ENCODE data around the gene DMD. TPM values are rescaled to one million over a fixed set of nuclear protein-coding genes. Genes with fewer than 3 reads are reported as not detected.

Gene DMD
- total RNA-seq, 1 donor, result 2.4 TPM

GRCh38 chrX:31545726-31546125, 1665.6 kb downstream of the DMD start:
- Histone ChIP-seq H3K27me3 (ENCODE audit: insufficient read depth, low read length) (no peaks in the 10 kb centered on the region), H3K4me1 (ENCODE audit: insufficient read depth, low read length) (no peaks in the 10 kb centered on the region), H3K4me3 (ENCODE audit: low read length) (no peak overlapping the region)

GRCh38 chrX:31545191-31545590, 1666.2 kb downstream of the DMD start:
- Histone ChIP-seq H3K4me1 (ENCODE audit: insufficient read depth, low read length) (no peaks in the 10 kb centered on the region), H3K4me3 (ENCODE audit: low read length) (no peak overlapping the region), H3K27me3 (ENCODE audit: insufficient read depth, low read length) (no peaks in the 10 kb centered on the region), H3K9me3 (ENCODE audit: low read depth, low read length) (no peaks in the 10 kb centered on the region)

More at GRCh38 chrX:31545726-31546125, 1665.6 kb downstream of the DMD start:
- no peaks in the 10 kb centered on the region for H3K9me3 ChIP-seq (ENCODE audit: low read depth, low read length)

- Histone ChIP-seq H3K4me3 (ENCODE audit: low read length) (no peak overlapping the region), H3K9me3 (ENCODE audit: low read depth, low read length) (no peaks in the 10 kb centered on the region), H3K27me3 (ENCODE audit: insufficient read depth, low read length) (no peaks in the 10 kb centered on the region), H3K4me1 (ENCODE audit: insufficient read depth, low read length) (no peaks in the 10 kb centered on the region)
Measured at GRCh38 chrX:31543634-31544033, 1667.7 kb downstream of the DMD start.

- Histone ChIP-seq H3K4me1 (ENCODE audit: insufficient read depth, low read length) (no peaks in the 10 kb centered on the region), H3K9me3 (ENCODE audit: low read depth, low read length) (no peaks in the 10 kb centered on the region), H3K4me3 (ENCODE audit: low read length) (no peak overlapping the region), H3K27me3 (ENCODE audit: insufficient read depth, low read length) (no peaks in the 10 kb centered on the region)
Measured at GRCh38 chrX:31542566-31542965, 1668.8 kb downstream of the DMD start.

- Histone ChIP-seq H3K4me3 (ENCODE audit: low read length) (no peak overlapping the region), H3K9me3 (ENCODE audit: low read depth, low read length) (no peaks in the 10 kb centered on the region), H3K4me1 (ENCODE audit: insufficient read depth, low read length) (no peaks in the 10 kb centered on the region), H3K27me3 (ENCODE audit: insufficient read depth, low read length) (no peaks in the 10 kb centered on the region)
Measured at GRCh38 chrX:31540313-31540712, 1671.0 kb downstream of the DMD start.

- H3K27me3 ChIP-seq (ENCODE audit: insufficient read depth, low read length), result no peaks in the 10 kb centered on the region
- H3K9me3 ChIP-seq (ENCODE audit: low read depth, low read length), result no peaks in the 10 kb centered on the region
- no peaks in the 10 kb centered on the region for H3K4me1 ChIP-seq (ENCODE audit: insufficient read depth, low read length)
- H3K4me3 ChIP-seq (ENCODE audit: low read length), result no peak overlapping the region
Measured at GRCh38 chrX:31527455-31528126, 1683.8 kb downstream of the DMD start.

- no peaks in the 10 kb centered on the region for H3K4me1 ChIP-seq (ENCODE audit: insufficient read depth, low read length)
- no peaks in the 10 kb centered on the region for H3K9me3 ChIP-seq (ENCODE audit: low read depth, low read length)
- H3K4me3 ChIP-seq (ENCODE audit: low read length), result no peak overlapping the region
- no peaks in the 10 kb centered on the region for H3K27me3 ChIP-seq (ENCODE audit: insufficient read depth, low read length)
Measured at GRCh38 chrX:31523884-31524536, 1687.3 kb downstream of the DMD start.

- no peaks in the 10 kb centered on the region for H3K4me1 ChIP-seq (ENCODE audit: insufficient read depth, low read length)
- H3K27me3 ChIP-seq (ENCODE audit: insufficient read depth, low read length), result no peaks in the 10 kb centered on the region
- no peak overlapping the region for H3K4me3 ChIP-seq (ENCODE audit: low read length)
Measured at GRCh38 chrX:31522760-31523159, 1688.6 kb downstream of the DMD start.

GRCh38 chrX:31521941-31522340, 1689.4 kb downstream of the DMD start:
- Histone ChIP-seq H3K27me3 (ENCODE audit: insufficient read depth, low read length) (no peaks in the 10 kb centered on the region), H3K4me3 (ENCODE audit: low read length) (no peak overlapping the region), H3K4me1 (ENCODE audit: insufficient read depth, low read length) (no peaks in the 10 kb centered on the region), H3K9me3 (ENCODE audit: low read depth, low read length) (no peaks in the 10 kb centered on the region)

More at GRCh38 chrX:31522760-31523159, 1688.6 kb downstream of the DMD start:
- H3K9me3 ChIP-seq (ENCODE audit: low read depth, low read length), result no peaks in the 10 kb centered on the region

- no peaks in the 10 kb centered on the region for H3K27me3 ChIP-seq (ENCODE audit: insufficient read depth, low read length)
- no peaks in the 10 kb centered on the region for H3K9me3 ChIP-seq (ENCODE audit: low read depth, low read length)
- H3K4me3 ChIP-seq (ENCODE audit: low read length), result no peak overlapping the region
- H3K4me1 ChIP-seq (ENCODE audit: insufficient read depth, low read length), result no peaks in the 10 kb centered on the region
Measured at GRCh38 chrX:31516527-31516926, 1694.8 kb downstream of the DMD start.

GRCh38 chrX:31508338-31508737, 1703.0 kb downstream of the DMD start:
- H3K4me1 ChIP-seq (ENCODE audit: insufficient read depth, low read length), result no peaks in the 10 kb centered on the region
- no peaks in the 10 kb centered on the region for H3K9me3 ChIP-seq (ENCODE audit: low read depth, low read length)
- no peak overlapping the region for H3K4me3 ChIP-seq (ENCODE audit: low read length)
- H3K27me3 ChIP-seq (ENCODE audit: insufficient read depth, low read length), result no peaks in the 10 kb centered on the region

GRCh38 chrX:31506928-31507327, 1704.4 kb downstream of the DMD start:
- no peaks in the 10 kb centered on the region for H3K27me3 ChIP-seq (ENCODE audit: insufficient read depth, low read length)
- H3K4me1 ChIP-seq (ENCODE audit: insufficient read depth, low read length), result no peaks in the 10 kb centered on the region
- no peak overlapping the region for H3K4me3 ChIP-seq (ENCODE audit: low read length)
- H3K9me3 ChIP-seq (ENCODE audit: low read depth, low read length), result no peaks in the 10 kb centered on the region

GRCh38 chrX:31506360-31506759, 1705.0 kb downstream of the DMD start:
- Histone ChIP-seq H3K4me1 (ENCODE audit: insufficient read depth, low read length) (no peaks in the 10 kb centered on the region), H3K4me3 (ENCODE audit: low read length) (no peak overlapping the region), H3K27me3 (ENCODE audit: insufficient read depth, low read length) (no peaks in the 10 kb centered on the region), H3K9me3 (ENCODE audit: low read depth, low read length) (no peaks in the 10 kb centered on the region)

- H3K4me3 ChIP-seq (ENCODE audit: low read length), result no peak overlapping the region
- H3K4me1 ChIP-seq (ENCODE audit: insufficient read depth, low read length), result no peaks in the 10 kb centered on the region
- H3K27me3 ChIP-seq (ENCODE audit: insufficient read depth, low read length), result no peaks in the 10 kb centered on the region
- H3K9me3 ChIP-seq (ENCODE audit: low read depth, low read length), result no peaks in the 10 kb centered on the region
Measured at GRCh38 chrX:31500921-31501320, 1710.4 kb downstream of the DMD start.

GRCh38 chrX:31499109-31499508, 1712.2 kb downstream of the DMD start:
- H3K4me3 ChIP-seq (ENCODE audit: low read length), result no peak overlapping the region
- no peaks in the 10 kb centered on the region for H3K4me1 ChIP-seq (ENCODE audit: insufficient read depth, low read length)
- H3K27me3 ChIP-seq (ENCODE audit: insufficient read depth, low read length), result no peaks in the 10 kb centered on the region
- H3K9me3 ChIP-seq (ENCODE audit: low read depth, low read length), result no peaks in the 10 kb centered on the region

GRCh38 chrX:31497086-31497485, 1714.3 kb downstream of the DMD start:
- Histone ChIP-seq H3K4me3 (ENCODE audit: low read length) (no peak overlapping the region), H3K4me1 (ENCODE audit: insufficient read depth, low read length) (no peaks in the 10 kb centered on the region), H3K9me3 (ENCODE audit: low read depth, low read length) (no peaks in the 10 kb centered on the region), H3K27me3 (ENCODE audit: insufficient read depth, low read length) (no peaks in the 10 kb centered on the region)

Measured in mononuclear cell (primary cell).